ENCODE data around the gene EGFL6.

DNA sequence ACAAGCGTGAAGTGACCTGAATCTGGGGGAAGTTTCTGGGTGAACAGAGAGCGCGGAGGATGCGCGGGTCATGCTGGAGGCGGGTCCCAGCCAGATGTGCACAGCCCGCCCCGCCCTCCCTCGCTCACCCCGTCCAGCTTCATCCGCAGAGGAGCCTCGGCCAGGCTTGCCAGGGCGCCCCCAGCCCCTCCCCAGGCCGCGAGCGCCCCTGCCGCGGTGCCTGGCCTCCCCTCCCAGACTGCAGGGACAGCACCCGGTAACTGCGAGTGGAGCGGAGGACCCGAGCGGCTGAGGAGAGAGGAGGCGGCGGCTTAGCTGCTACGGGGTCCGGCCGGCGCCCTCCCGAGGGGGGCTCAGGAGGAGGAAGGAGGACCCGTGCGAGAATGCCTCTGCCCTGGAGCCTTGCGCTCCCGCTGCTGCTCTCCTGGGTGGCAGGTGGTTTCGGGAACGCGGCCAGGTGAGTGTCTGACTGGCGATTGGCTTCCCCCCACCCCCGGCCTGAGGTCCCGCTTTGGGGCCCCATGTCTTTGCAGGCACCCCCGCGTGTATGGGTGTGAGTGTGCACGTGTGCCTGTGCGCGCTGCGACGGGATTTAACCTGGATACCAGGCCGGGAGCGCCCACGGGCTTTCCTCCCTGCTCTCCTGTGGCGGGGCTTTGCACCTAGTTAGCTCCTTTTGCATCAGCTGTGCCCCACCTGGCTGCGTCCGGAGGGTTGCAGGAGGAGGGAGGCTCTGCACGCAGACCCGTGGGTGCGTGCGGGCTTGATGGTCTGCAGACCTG is at the start of gene EGFL6:
- TF ChIP-seq EZH2phosphoT487 (IDR thresholded peaks at IDR 0.05; ENCODE audit: insufficient read depth, low read depth) (no peak), EZH2 (IDR thresholded peaks at IDR 0.05; ENCODE audit: insufficient read depth, poor library complexity, severe bottlenecking) (no peak)

All from GM23248 (cell line).